AG09309 (cell line): ENCODE measurements around the gene TMEM106A.
"Not testable (repeated sequence)": the region's sequence is repeated elsewhere in the genome, so short reads cannot be mapped to it uniquely, and the experiment has no call there.

Experiments
- DNase-seq: peaks from one replicate; pipeline ENCODE4 v3.0.0-alpha.2; 2010; ENCODE audit warnings: low read depth
- H3K4me3 ChIP-seq: 2 replicates; pipeline ENCODE4 v1.5.1; 2011; ENCODE audit warnings: mild to moderate bottlenecking, low read depth, low read length, moderate library complexity; ENCODE audit not compliant: control insufficient read depth
- TF ChIP-seq, protein P1 (sequence below): IDR thresholded peaks from 2 replicates; pipeline ENCODE4 v1.5.1; 2011; ENCODE audit warnings: mild to moderate bottlenecking, low read depth, low read length, inconsistent platforms; ENCODE audit not compliant: insufficient read depth, control insufficient read depth; ENCODE audit errors: missing control alignments

TMEM106A gene, protein sequence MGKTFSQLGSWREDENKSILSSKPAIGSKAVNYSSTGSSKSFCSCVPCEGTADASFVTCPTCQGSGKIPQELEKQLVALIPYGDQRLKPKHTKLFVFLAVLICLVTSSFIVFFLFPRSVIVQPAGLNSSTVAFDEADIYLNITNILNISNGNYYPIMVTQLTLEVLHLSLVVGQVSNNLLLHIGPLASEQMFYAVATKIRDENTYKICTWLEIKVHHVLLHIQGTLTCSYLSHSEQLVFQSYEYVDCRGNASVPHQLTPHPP

DNA sequence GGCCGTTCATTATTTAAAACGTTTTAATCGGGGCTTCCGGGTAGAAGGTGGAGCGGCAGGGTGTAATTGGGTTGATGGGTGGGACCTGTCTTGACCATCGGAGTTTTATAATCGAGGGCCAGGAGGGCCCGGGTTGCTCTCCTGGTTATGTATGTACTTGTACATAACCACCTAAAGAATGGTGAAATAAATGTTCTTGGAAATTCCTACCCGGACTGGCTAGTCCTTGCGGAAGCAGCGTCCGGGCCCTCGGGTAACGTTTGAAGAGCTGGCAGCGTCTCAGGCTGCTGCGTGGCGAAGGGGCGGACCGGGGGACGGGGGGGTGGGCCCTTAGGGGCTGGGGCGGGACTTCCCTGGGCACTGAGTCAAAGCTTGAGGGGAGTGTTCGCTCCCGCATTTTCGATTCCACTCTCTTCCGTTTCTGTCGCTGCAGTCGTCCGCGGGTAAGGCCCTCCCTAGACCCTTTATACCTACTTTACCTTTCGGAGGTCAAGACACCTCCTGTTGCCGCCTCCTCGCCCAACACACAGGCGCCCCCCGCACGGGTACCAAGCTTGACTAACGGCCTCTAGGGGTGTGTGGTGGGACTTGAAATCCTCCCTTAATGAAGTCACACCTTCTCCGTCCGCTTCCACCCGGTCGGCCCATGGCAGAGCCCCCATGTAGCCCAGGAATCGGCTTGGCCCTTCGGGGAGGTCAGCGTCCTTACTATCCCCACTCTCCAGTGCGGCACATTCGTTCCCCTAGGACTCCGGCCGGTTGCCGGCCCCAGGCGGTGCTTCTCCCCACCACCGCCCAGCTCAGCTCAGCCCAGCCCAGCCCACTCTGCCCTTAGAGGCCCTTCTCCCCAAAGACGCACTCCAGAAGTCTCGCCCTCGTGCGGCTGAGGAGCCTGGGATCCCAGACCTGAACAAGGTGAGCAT, at the start of gene TMEM106A:
TMEM106A (plus strand) TSS at position 396 of the 923 bp plus-strand sequence. CDS start 1,167 bp downstream, outside the sequence.
- DNase-seq = peak; percentile 61
- H3K4me3 ChIP-seq = peak within 1 kb of the TSS; percentile 72
- TF ChIP-seq, protein P1, sequence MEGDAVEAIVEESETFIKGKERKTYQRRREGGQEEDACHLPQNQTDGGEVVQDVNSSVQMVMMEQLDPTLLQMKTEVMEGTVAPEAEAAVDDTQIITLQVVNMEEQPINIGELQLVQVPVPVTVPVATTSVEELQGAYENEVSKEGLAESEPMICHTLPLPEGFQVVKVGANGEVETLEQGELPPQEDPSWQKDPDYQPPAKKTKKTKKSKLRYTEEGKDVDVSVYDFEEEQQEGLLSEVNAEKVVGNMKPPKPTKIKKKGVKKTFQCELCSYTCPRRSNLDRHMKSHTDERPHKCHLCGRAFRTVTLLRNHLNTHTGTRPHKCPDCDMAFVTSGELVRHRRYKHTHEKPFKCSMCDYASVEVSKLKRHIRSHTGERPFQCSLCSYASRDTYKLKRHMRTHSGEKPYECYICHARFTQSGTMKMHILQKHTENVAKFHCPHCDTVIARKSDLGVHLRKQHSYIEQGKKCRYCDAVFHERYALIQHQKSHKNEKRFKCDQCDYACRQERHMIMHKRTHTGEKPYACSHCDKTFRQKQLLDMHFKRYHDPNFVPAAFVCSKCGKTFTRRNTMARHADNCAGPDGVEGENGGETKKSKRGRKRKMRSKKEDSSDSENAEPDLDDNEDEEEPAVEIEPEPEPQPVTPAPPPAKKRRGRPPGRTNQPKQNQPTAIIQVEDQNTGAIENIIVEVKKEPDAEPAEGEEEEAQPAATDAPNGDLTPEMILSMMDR = peak; percentile 41

DNA sequence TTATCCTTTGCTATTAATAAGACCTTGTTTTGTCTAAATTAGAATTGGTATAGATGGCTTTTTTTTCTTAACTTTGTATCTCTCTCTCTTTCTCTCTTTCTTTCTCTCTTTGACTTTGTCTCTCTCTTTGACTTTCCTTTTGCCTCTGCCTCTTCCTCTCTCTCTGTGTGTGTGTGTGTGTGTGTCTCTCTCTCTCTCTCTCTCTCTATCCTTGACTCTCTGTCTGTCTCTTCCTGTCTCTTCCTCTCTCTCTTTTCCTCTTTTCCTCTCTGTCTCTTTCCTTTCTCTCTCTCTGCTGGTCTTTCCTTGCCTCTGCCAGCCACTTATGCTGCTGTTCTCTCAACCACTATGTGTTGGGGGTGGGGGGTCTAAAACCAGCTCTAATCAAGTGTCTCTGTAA, 45.7 kb upstream of the TMEM106A start:
- not testable (repeated sequence) for DNase-seq, H3K4me3 ChIP-seq

DNA sequence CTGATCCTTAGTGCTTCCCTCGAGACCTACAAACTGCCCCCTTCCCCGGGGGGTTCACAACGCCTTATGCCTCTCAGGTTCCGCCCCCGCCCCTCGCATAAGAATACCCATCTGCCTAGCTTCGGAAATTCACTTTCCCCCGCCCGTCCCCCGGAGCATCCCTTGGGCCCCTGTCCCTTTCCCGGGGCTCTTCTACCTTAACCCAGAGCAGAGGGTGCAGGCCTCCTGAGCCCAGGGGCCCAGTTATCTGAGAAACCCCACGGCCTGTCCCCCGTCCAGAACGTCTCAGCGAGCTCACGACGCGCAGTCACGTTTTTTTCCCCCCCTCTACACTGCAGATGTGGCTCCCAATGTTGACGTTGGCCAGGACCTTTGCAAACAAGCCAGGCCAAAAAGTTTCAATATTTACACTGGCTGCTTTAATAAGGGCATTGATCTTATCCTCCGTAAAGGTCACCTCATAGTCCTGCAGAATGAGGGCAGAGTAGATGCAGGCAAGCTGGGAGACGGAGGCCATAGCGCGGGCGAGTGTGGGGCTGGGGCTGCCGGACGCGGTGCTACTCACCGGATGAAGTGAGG, 42.0 kb upstream of the TMEM106A start:
- TF ChIP-seq, protein P1 = no peak
- peak overlapping the region; percentile 93 for H3K4me3 ChIP-seq
- DNase-seq = no peak

DNA sequence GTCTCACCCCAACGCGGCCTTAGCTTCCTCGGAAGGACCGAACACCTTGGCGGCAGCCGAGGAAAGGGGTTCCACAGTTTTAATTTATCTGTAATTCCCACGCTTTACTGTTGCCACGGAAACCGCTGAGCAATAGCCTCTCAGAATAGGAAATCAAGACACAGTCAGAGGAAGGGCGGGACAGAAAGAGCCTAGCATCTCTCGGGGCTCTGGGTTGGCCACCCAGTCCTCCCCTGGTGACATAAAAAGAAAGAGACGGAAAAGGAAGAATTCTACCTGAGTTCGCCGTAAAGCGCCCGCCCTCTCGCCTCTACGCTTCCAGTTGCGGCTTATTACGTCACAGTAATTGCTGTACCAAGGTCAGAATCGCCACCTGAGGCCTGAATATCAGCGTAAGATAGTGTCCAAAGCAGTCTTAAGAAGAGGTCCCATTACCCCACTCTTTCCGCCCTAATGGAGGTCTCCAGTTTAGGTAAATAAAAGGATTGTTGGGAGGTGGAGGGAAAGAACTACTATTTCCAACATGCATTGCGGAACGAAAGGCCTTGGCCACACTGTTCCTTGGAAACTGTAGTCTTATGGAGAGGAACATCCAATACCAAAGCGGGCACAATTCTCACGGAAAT, 41.4 kb upstream of the TMEM106A start:
- DNase-seq = peak; percentile 83
- TF ChIP-seq, protein P1 = no peak
- peak overlapping the region; percentile 93 for H3K4me3 ChIP-seq

DNA sequence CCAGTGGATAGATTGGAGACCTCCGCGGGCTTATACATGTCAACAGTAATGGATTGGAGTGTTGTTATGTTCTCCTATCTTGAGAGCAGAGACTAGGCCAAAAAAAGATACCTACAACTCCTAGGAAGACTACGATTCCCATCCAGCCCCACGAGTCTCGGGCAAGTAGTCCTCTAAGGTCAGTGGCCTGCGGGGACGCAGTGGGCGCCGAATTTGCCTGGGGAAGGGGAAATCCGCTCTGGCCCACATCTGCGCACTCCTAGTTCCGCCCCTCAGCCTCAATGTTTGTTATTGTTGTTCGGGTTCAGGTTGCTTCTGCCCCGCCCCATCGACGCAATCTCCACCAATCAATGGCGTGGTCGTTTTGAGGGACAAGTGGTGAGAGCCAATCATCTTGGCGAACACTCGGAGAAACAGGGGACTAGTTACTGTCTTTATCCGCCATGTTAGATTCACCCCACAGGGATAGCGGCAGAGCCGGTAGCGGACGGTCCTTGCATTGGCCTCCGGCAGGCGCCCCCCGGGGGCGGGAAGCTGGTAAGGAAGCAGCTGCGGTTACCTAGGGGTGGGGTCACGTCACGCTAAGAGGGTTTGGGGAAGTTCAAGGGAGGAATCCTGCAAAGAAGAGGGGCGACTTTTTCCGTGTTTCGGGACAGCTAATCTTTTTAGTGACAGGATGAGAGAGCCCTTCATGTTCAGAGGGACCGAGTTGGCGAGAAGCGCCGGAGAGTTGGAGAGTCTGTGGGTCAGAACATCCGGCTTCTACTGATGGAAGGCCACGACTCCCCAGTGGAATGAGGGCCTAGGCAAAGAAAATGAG, 40.7 kb upstream of the TMEM106A start, which contains the start of gene NBR1:
NBR1 (plus strand) TSS at position 449 of the 820 bp plus-strand sequence. CDS start 4,586 bp downstream, outside the sequence.
- H3K4me3 ChIP-seq = peak within 1 kb of the TSS; percentile 93
- DNase-seq = peak; percentile 95
- TF ChIP-seq, protein P1 = no peak

DNA sequence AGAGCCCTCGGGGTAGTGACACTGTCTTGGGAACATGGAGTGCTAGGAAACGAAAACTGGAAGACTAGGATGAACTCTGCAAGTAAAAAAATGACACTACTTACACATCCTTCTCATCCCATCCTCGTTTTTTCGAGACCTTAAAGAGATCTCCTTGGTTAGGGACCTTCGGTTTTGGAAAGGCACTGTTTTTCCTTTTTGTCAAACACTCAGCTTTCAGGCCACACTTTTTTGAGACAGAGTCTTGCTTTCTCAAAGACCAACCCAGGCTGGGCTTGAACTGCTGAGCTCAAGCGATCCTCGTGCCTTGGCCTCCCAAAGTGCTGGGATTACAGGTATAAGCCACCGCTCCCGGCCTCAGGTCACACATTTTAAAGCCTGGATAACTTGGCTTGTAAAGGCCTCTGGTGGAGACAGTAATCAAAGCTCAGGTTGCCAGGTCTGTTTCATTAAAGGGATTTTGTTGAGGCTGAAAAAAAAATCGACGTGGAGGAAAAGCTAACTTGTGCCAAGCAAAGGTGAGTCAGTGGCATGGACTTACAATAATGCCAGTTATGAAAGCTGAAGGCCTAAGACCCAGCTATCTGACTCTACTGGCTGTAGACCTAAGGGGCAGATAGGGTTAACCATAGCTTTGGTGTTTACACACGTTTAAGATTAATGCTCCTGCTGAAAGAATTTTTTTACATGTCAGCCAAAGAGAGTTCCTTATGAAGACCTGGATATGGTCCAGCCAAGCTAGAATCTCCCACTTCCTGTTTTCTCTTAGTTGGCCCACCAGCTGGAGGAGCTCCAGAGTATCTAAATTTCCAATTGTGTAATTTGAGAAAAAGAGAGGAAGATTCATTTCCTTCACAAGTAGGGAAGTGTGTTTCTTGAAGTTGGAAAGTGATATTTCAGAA, 39.8 kb upstream of the TMEM106A start:
- peak overlapping the region; percentile 93 for H3K4me3 ChIP-seq
- peak; percentile 87 for DNase-seq
- TF ChIP-seq, protein P1 = peak; percentile 23
